GM13976 (cell line): Measurements from ENCODE around the gene SLC8A1.

Source experiments
- DNase-seq: peaks from one replicate; pipeline ENCODE4 v3.0.0; 2012; ENCODE audit warnings: low spot score
- CTCF ChIP-seq: IDR thresholded peaks from 2 replicates; pipeline ENCODE4 v1.5.1; 2012; ENCODE audit warnings: borderline replicate concordance, mild to moderate bottlenecking; ENCODE audit not compliant: insufficient read depth; ENCODE audit errors: extremely low read depth, missing control alignments, control extremely low read depth
- in situ Hi-C: fragments of 300-500 bp; cut with MboI; formaldehyde crosslinking; loops from one replicate; pipeline ENCODE4 v1.12.0; 2022; ENCODE audit warnings: low sequenced_read_pairs, mixed read lengths, inconsistent platforms; ENCODE audit not compliant: unreplicated experiment

Gene SLC8A1

GRCh38 chr2:40258135-40258457 is 193.8 kb downstream of the SLC8A1 start:
- in situ Hi-C loops = no loop called here
- no peak for TF ChIP-seq CTCF
- no peak for DNase-seq

- in situ Hi-C loops = no loop called here
- TF ChIP-seq CTCF = no peak
- DNase-seq = no peak
Observed at GRCh38 chr2:40257340-40258134, 194.4 kb downstream of the SLC8A1 start.

- in situ Hi-C loops = no loop called here
- no peak for DNase-seq
- TF ChIP-seq CTCF = no peak
Observed at GRCh38 chr2:40256649-40257048, 195.2 kb downstream of the SLC8A1 start.

- TF ChIP-seq CTCF = no peak
- no peak for DNase-seq
- in situ Hi-C loops = no loop called here
Observed at GRCh38 chr2:40256008-40256407, 195.9 kb downstream of the SLC8A1 start.

- no peak for TF ChIP-seq CTCF
- no peak for DNase-seq
- in situ Hi-C loops = no loop called here
Observed at GRCh38 chr2:40255103-40255502, 196.8 kb downstream of the SLC8A1 start.

- no peak for DNase-seq
- TF ChIP-seq CTCF = no peak
- in situ Hi-C loops = no loop called here
Observed at GRCh38 chr2:40254611-40255010, 197.3 kb downstream of the SLC8A1 start.
